Measurements from ENCODE around the gene TTC38. TPM values are rescaled to one million over a fixed set of nuclear protein-coding genes. Genes with fewer than 3 reads are reported as not detected.

TTC38 gene
- total and polyA plus RNA-seq, 2 donors (not counting 3 experiments of a cell fraction or from before 2014, with no cell fraction given) = 31.6 to 39.7 TPM

GRCh38 chr22:46240907-46241306 is 26.9 kb upstream of the TTC38 start:
- intact Hi-C loops (cut with micrococcal nuclease) = no loop called here

More at GRCh38 chr22:46240907-46241306, 26.9 kb upstream of the TTC38 start:
- ChIA-PET CTCF (no interaction called here), POLR2A (interaction anchor here (0.5 kb wide), 1 partner anchor 582 kb away, joined by 4 read pairs; no protein-coding TSS in a partner anchor)
- H4K20me1 ChIP-seq (replicated peaks; ENCODE audit: control insufficient read depth, extremely low read depth, insufficient read depth, low read length) = no peaks in the 10 kb centered on the region
- H3K9me3 ChIP-seq (replicated peaks; ENCODE audit: control insufficient read depth, insufficient read depth, low read length) = no peaks in the 10 kb centered on the region
- H3K27me3 ChIP-seq (ENCODE audit: control insufficient read depth in 2 of 2, insufficient read depth in 2 of 2, low read length in 2 of 2) = no peaks in the 10 kb centered on the region
- DNase-seq (ENCODE audit: low read depth, low spot score) (no peak), FAIRE-seq (no peak)
- H3K4me1 ChIP-seq (ENCODE audit: control insufficient read depth, extremely low read depth, insufficient read depth, low read length) = no peaks in the 10 kb centered on the region
- no peaks in the 10 kb centered on the region for H3K9me1 ChIP-seq (replicated peaks; ENCODE audit: control insufficient read depth, extremely low read depth, insufficient read depth, low read length)
- no peaks in the 10 kb centered on the region for H3K79me2 ChIP-seq (ENCODE audit: control insufficient read depth, insufficient read depth, low read length)
- no peak overlapping the region for H3K9ac ChIP-seq (replicated peaks; ENCODE audit: extremely low read depth, insufficient read depth, low read length)
- H3K4me3 ChIP-seq (replicated peaks in 1 of 3; ENCODE audit: insufficient read depth in 1 of 3, low read depth in 1 of 3, low read length in 3 of 3) = no peak overlapping the region
- H3K27ac ChIP-seq (ENCODE audit: insufficient read depth, low read depth, low read length) = no peak overlapping the region
- no peak overlapping the region for H3K4me2 ChIP-seq (ENCODE audit: insufficient read depth, low read length)
- TF ChIP-seq JUN (IDR thresholded peaks at IDR 0.05; ENCODE audit: borderline replicate concordance, insufficient read depth, insufficient read length, low read depth) (no peak), CTCF (IDR thresholded peaks at IDR 0.05; ENCODE audit: extremely low read depth in 1 of 2, insufficient read depth in 1 of 2, low read depth in 1 of 2, low read length in 2 of 2) (no peak), EZH2 (IDR thresholded peaks at IDR 0.05; ENCODE audit: borderline replicate concordance, low read depth, low read length, severe bottlenecking) (no peak), MAX (IDR thresholded peaks at IDR 0.05; ENCODE audit: insufficient read depth, insufficient read length) (no peak), MYC (IDR thresholded peaks at IDR 0.05; ENCODE audit: low read depth, low read length) (no peak), GATA2 (IDR thresholded peaks at IDR 0.05; ENCODE audit: insufficient read depth, insufficient read length, low read depth, low read length) (no peak), POLR2A (IDR thresholded peaks at IDR 0.05; ENCODE audit: low read depth, low read length) (no peak), FOS (IDR thresholded peaks at IDR 0.05; ENCODE audit: borderline replicate concordance, insufficient read depth, low read length) (no peak), POLR2AphosphoS5 (IDR thresholded peaks at IDR 0.05; ENCODE audit: insufficient read depth, low read depth, low read length) (no peak)
- no peak overlapping the region for H2AFZ ChIP-seq (ENCODE audit: low read depth, low read length)
- no TSS peak for BruUV-seq (replicated peaks)
- no peaks in the 10 kb centered on the region for H3K36me3 ChIP-seq (ENCODE audit: control insufficient read depth in 2 of 2, extremely low read depth in 1 of 2, insufficient read depth in 2 of 2, low read length in 2 of 2)
- dilution Hi-C loops (cut with MboI; ENCODE audit: extremely low pct_ligation_motif_present, low sequenced_read_pairs) = no loop called here

Measured in endothelial cell of umbilical vein (primary cell).